ENCODE data around the gene ZFP30. TPM values are rescaled to one million over a fixed set of nuclear protein-coding genes. Genes with fewer than 3 reads are reported as not detected.

ZFP30 gene
- polyA plus RNA-seq, 1 experiment: 5.7 TPM

DNA sequence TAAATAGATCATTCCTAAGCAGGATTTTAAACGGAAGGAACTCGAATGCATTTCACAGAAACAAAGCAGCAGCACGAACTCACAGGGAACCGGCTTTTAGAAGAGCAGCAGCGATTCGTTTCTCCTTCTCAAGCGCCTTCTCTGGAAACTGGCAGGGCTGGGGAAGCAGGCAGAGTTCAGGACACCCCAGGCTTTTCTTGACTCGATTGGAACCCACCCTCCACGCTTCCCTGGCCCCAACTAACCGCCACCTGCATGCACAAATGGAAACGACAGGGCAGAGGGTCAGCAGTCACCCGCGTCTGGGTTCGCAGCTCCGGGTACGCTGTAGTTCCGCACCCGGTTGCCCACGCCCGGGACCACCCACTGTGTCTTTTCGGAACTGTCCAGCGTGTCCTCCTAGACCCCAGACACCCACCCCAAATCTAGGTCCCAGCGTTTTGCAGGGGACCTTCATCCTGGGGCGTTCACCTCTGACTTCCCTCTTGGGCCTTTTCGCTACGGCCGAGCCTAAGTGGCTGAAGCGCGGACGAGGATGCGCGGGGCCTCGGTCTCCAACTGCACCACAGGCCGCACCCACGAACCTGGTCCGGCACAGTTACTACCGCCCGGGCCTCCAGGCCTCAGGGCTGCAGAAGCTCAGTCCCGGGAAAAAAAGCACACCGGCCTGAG, 500 bp downstream of the ZFP30 start:
- Histone ChIP-seq H3K4me3 (ENCODE audit: low read depth, low read length) (peak overlapping the region; percentile 84), H3K27me3 (ENCODE audit: control insufficient read depth, insufficient read depth, low read length) (no peaks in the 10 kb centered on the region), H3K27ac (ENCODE audit: low read depth, low read length) (peak overlapping the region; percentile 84), H3K9me3 (ENCODE audit: control insufficient read depth, insufficient read depth, low read length) (peaks cover 20% of the 10 kb centered on the region)
- no peak for DNase-seq (ENCODE audit: low read depth, low spot score)
- ChIA-PET POLR2A (interaction anchor here (1.3 kb wide), 2 partner anchors 60 to 65 kb away, joined by 3 read pairs; partner anchors contain the start of genes ZNF540, ZNF571 and ZNF607), CTCF (no interaction called here)
- TF ChIP-seq, protein P1, sequence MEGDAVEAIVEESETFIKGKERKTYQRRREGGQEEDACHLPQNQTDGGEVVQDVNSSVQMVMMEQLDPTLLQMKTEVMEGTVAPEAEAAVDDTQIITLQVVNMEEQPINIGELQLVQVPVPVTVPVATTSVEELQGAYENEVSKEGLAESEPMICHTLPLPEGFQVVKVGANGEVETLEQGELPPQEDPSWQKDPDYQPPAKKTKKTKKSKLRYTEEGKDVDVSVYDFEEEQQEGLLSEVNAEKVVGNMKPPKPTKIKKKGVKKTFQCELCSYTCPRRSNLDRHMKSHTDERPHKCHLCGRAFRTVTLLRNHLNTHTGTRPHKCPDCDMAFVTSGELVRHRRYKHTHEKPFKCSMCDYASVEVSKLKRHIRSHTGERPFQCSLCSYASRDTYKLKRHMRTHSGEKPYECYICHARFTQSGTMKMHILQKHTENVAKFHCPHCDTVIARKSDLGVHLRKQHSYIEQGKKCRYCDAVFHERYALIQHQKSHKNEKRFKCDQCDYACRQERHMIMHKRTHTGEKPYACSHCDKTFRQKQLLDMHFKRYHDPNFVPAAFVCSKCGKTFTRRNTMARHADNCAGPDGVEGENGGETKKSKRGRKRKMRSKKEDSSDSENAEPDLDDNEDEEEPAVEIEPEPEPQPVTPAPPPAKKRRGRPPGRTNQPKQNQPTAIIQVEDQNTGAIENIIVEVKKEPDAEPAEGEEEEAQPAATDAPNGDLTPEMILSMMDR (IDR thresholded peaks at IDR 0.05; ENCODE audit: low read depth, low read length): no peak

DNA sequence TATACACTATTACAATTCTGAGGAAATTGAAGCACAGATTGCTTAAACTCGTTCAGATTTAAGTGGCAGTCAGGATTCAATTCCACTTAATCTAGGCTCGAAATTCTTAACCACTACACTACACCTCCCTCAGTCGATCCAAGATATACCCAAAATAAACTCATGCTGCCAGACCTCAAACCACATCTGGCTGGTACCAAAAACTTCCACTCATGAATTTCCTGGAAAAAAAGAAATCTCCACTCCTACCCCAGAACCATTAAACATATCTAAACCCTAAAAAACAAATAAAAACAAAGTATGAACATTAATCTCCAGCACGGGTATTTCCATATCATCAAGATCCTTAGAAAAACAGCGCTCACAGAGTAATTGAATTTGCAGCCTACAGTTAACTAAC, 1.1 kb downstream of the ZFP30 start:
- H3K27me3 ChIP-seq (ENCODE audit: control insufficient read depth, insufficient read depth, low read length): no peaks in the 10 kb centered on the region
- H3K9me3 ChIP-seq (ENCODE audit: control insufficient read depth, insufficient read depth, low read length): peaks cover 23% of the 10 kb centered on the region
- TF ChIP-seq, protein P1 (IDR thresholded peaks at IDR 0.05; ENCODE audit: low read depth, low read length): no peak
- peak overlapping the region; percentile 84 for H3K4me3 ChIP-seq (ENCODE audit: low read depth, low read length)
- ChIA-PET CTCF (no interaction called here), POLR2A (no interaction called here)
- no peak overlapping the region for H3K27ac ChIP-seq (ENCODE audit: low read depth, low read length)
- no peak for DNase-seq (ENCODE audit: low read depth, low spot score)

DNA sequence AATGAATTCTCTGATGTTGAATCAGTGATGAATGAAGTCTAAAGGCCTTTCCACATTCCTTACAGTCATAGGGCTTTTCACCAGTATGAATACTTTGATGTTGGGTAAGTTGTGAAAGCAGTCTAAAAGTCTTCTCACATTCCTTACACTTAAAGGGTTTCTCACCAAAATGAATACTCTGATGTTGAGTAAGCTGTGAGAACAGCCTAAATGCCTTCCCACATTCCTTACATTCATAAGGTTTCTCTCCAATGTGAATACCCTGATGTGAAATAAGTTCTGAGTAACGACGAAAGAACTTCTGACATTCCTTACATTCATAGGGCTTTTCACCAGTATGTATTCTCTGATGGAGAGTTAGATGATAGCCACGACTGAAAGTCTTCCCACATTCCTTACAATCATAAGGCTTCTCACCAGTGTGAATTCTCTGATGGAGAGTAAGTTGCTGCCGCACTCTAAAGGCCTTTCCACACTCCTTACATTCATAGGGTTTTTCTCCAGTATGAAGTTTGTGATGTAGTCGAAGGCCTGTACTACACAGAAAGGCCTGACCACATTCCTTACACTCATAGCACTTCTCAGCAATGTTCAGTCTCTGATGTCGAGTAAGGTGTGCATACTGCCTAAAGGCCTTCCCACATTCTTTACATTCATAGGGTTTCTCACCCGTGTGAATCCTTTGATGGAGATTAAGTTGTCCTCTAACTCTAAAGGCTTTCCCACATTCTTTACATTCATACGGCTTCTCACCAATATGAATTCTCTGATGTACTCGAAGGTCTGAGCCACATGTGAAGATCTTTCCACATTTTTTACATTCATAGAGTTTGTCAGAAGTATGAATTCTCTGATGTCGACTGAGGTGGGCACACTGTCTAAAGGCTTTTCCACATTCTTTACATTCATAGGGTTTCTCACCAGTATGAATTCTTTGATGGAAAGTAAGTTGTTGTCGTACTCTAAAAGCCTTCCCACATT, 19.9 kb downstream of the ZFP30 start:
- no peak overlapping the region for H3K4me3 ChIP-seq (ENCODE audit: low read depth, low read length)
- TF ChIP-seq, protein P1 (IDR thresholded peaks at IDR 0.05; ENCODE audit: low read depth, low read length): no peak
- no peak for DNase-seq (ENCODE audit: low read depth, low spot score)
- POLR2A ChIA-PET: no interaction called here
- H3K27ac ChIP-seq (ENCODE audit: low read depth, low read length): no peak overlapping the region
- H3K27me3 ChIP-seq (ENCODE audit: control insufficient read depth, insufficient read depth, low read length): no peaks in the 10 kb centered on the region
- CTCF ChIA-PET: no interaction called here
- H3K9me3 ChIP-seq (ENCODE audit: control insufficient read depth, insufficient read depth, low read length): peaks cover 27% of the 10 kb centered on the region

DNA sequence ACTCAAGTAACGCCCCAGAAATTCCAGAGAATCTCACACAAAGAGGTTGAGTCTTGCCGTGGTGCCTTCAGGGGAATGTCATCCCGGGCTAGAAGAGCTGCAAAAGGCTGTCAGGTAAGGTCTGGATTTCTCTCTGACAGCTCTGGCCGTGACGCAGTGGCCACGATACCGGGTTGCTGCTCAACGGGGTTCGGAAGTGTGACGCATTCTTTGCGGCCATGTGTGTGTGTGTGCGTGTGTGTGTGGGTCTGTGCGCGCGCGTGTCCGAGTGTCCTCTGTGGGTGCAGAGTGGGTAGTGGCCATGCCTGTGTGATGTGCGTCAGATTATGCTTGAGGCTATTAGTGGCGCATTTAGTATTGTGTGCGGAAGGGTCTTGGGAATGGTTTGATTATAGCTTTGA, 60.3 kb downstream of the ZFP30 start:
- ChIA-PET CTCF (no interaction called here), POLR2A (interaction anchor here (0.9 to 1.5 kb wide), 4 partner anchors 60 to 225 kb away, joined by 3 to 5 read pairs (median 3); partner anchors contain the start of genes ZFP30, ZNF570 and ZNF573)
- TF ChIP-seq, protein P1 (IDR thresholded peaks at IDR 0.05; ENCODE audit: low read depth, low read length): no peak
- H3K27ac ChIP-seq (ENCODE audit: low read depth, low read length): peak overlapping the region; percentile 42
- peak; percentile 2 for DNase-seq (ENCODE audit: low read depth, low spot score)
- H3K27me3 ChIP-seq (ENCODE audit: control insufficient read depth, insufficient read depth, low read length): no peaks in the 10 kb centered on the region
- H3K4me3 ChIP-seq (ENCODE audit: low read depth, low read length): peak overlapping the region; percentile 94
- H3K9me3 ChIP-seq (ENCODE audit: control insufficient read depth, insufficient read depth, low read length): peaks cover 17% of the 10 kb centered on the region

All from AG04450 (cell line).